HepG2 (cell line): ENCODE results near the gene CCDC197. TPM values are rescaled to one million over a fixed set of nuclear protein-coding genes. Genes with fewer than 3 reads are reported as not detected.
A peak's percentile ranks its signal among the peaks of the same experiment; 100 is the strongest.

Source experiments
- CBX2 ChIP-seq, 2 experiments: fragments of 200-600 bp in 1 of 2; sonication (generic); formaldehyde crosslinking in 1 of 2; IDR thresholded peaks; 2 replicates each; pipeline versions ENCODE4 v1.7.0 to v1.8.1; 2018 to 2022; ENCODE audit warnings: low read depth in 2 of 2, low read length in 1 of 2, mild to moderate bottlenecking in 1 of 2, missing genetic modification reagents in 1 of 2
- CHD4 ChIP-seq: fragments of 200-600 bp; sonication (generic); IDR thresholded peaks from 2 replicates; pipeline ENCODE4 v1.7.0; 2017; ENCODE audit warnings: mild to moderate bottlenecking, low read length, borderline replicate concordance
- DNMT1 ChIP-seq: sonication (generic); formaldehyde crosslinking; IDR thresholded peaks from 2 replicates; pipeline ENCODE4 v1.5.1; 2020; ENCODE audit warnings: mild to moderate bottlenecking, missing genetic modification reagents
- MAZ ChIP-seq, 2 experiments: sonication (generic) in 1 of 2; formaldehyde crosslinking in 1 of 2; IDR thresholded peaks; 2 replicates each; pipeline versions ENCODE4 v1.5.0 to v1.6.1; 2012 to 2020; ENCODE audit warnings: low read depth in 2 of 2, mild to moderate bottlenecking in 2 of 2, borderline replicate concordance in 1 of 2, improper control_type of control experiment in 1 of 2, low read length in 1 of 2, missing genetic modification reagents in 1 of 2, moderate library complexity in 1 of 2
- NCOA5 ChIP-seq: sonication (generic); formaldehyde crosslinking; IDR thresholded peaks from 2 replicates; pipeline ENCODE4 v1.4.0; 2020; ENCODE audit warnings: missing genetic modification reagents
- NFKB2 ChIP-seq: sonication (generic); formaldehyde crosslinking; IDR thresholded peaks from 2 replicates; pipeline ENCODE4 v1.4.0; 2020; ENCODE audit warnings: missing genetic modification reagents, borderline replicate concordance
- PATZ1 ChIP-seq: sonication (generic); formaldehyde crosslinking; IDR thresholded peaks from 2 replicates; pipeline ENCODE4 v1.4.0; 2020; ENCODE audit warnings: missing genetic modification reagents
- SNRNP70 ChIP-seq: fragments of 200-400 bp; formaldehyde crosslinking; IDR thresholded peaks from 2 replicates; pipeline ENCODE4 v1.6.1; 2017; ENCODE audit warnings: mild to moderate bottlenecking, low read depth, low read length, moderate library complexity
- SP2 ChIP-seq: sonication (generic); formaldehyde crosslinking; IDR thresholded peaks from 2 replicates; pipeline ENCODE4 v1.5.1; 2020; ENCODE audit warnings: mild to moderate bottlenecking, missing genetic modification reagents
- TAF1 ChIP-seq: sonication (generic); formaldehyde crosslinking; IDR thresholded peaks from 2 replicates; pipeline ENCODE4 v1.4.0; 2020; ENCODE audit warnings: missing genetic modification reagents
- THAP7 ChIP-seq: sonication (generic); formaldehyde crosslinking; IDR thresholded peaks from 2 replicates; pipeline ENCODE4 v1.8.1; 2023; ENCODE audit warnings: mild to moderate bottlenecking, missing genetic modification reagents
- ZBTB38 ChIP-seq: sonication (generic); formaldehyde crosslinking; IDR thresholded peaks from 2 replicates; pipeline ENCODE4 v1.5.1; 2020; ENCODE audit warnings: mild to moderate bottlenecking, missing genetic modification reagents
- ZFP91 ChIP-seq: sonication (generic); formaldehyde crosslinking; IDR thresholded peaks from 2 replicates; pipeline ENCODE4 v1.9.0; 2022; ENCODE audit warnings: missing genetic modification reagents, mild to moderate bottlenecking, borderline replicate concordance
- ZNF24 ChIP-seq: fragments of 450-650 bp; IDR thresholded peaks from 2 replicates; pipeline ENCODE4 v1.6.1; 2017; ENCODE audit warnings: antibody characterized with exemption, mild to moderate bottlenecking
- ZNF740 ChIP-seq: sonication (generic); formaldehyde crosslinking; IDR thresholded peaks from 2 replicates; pipeline ENCODE4 v1.4.0; 2020; ENCODE audit warnings: missing genetic modification reagents
- polyA plus RNA-seq, 8 experiments: library from polyadenylated mRNA; depleted of rRNA in 3 of 8; stranded (reverse) in 7 of 8; unstranded in 1 of 8; fragments of >200 nt; fragmentation: Illumina TruSeq in 4 of 8; extraction: Trizol in 4 of 8; gene quantifications; 2 replicates each; pipeline versions ENCODE4 v1.2.1 to v1.2.3, GENCODE V29; 2011 to 2016; ENCODE audit warnings: low read depth in 4 of 8, missing spikeins in 1 of 8, mixed read lengths in 1 of 8; ENCODE audit not compliant: insufficient read depth in 1 of 8
- total RNA-seq, 5 experiments: library from RNA; depleted of rRNA; stranded (reverse); fragments of >200 nt; fragmentation: Illumina TruSeq; extraction: Trizol; gene quantifications; 2 replicates each; pipeline ENCODE4 v1.2.3, GENCODE V29; 2016; ENCODE audit warnings: low read depth in 1 of 5

The CCDC197 gene
- total and polyA plus RNA-seq, 2 of the 13 experiments (the other 11 are each of a cell fraction or from before 2014, with no cell fraction given): 0.11 to 0.13 TPM

- TF ChIP-seq CBX2 (IDR thresholded peaks at IDR 0.05; ENCODE audit: low read depth, low read length) (no peak), CBX2 (CRISPR knock-in tag; IDR thresholded peaks at IDR 0.05; ENCODE audit: low read depth) (no peak), NCOA5 (CRISPR knock-in tag) (no peak), ZBTB38 (CRISPR knock-in tag) (peak; percentile 50; the same call in 1 of the 2 replicates), ZNF24 (peak; percentile 46; the same call in 1 of the 2 replicates), THAP7 (no peak), SNRNP70 (no peak), CHD4 (0 out of 2 replicates have a peak, but pooled peaks have one; percentile 26), DNMT1 (CRISPR knock-in tag) (no peak), ZFP91 (CRISPR knock-in tag) (0 out of 2 replicates have a peak, but pooled peaks have one; percentile 21), NFKB2 (CRISPR knock-in tag) (0 out of 2 replicates have a peak, but pooled peaks have one; percentile 21), ZNF740 (CRISPR knock-in tag) (no peak), MAZ (IDR thresholded peaks at IDR 0.05; ENCODE audit: borderline replicate concordance, low read depth, low read length) (no peak), MAZ (CRISPR knock-in tag; IDR thresholded peaks at IDR 0.05; ENCODE audit: low read depth) (peak; percentile 52; the same call in 1 of the 2 replicates), SP2 (no peak), PATZ1 (CRISPR knock-in tag) (peak; percentile 29; the same call in 1 of the 2 replicates), TAF1 (CRISPR knock-in tag) (no peak)
- TF ChIP-seq, all 625 proteins: peak for 24
Observed at GRCh38 chr14:93954900-93955849, 41.9 kb upstream of the CCDC197 start (continued).
